GM12873 (cell line): ENCODE results near the gene HLA-B.

ENCODE experiments used
- TF ChIP-seq, protein P1 (sequence below): IDR thresholded peaks from 2 replicates; pipeline ENCODE4 v1.5.1; 2012; ENCODE audit warnings: low read depth, mild to moderate bottlenecking, moderate library complexity, low read length, control low read depth; ENCODE audit not compliant: insufficient read depth; ENCODE audit errors: missing control alignments

HLA-B gene

DNA sequence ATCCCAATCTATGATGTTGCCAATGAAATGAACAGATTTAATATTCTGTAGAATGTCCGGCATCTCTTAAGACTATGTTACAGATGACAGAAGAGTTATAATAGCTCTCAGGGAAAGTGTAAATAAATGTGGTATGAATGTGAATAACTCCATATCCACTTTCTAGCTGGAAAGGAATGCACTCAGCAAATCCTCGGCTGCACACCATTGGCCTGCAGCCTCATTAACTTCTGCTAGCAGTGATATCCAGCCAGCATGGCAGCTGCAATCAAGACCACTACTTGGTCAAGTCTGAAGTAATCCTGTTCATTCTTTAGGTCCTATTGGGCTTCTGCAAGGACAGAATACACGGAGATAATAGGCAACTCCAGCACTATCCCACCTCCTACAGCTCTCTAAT lies 29.1 kb upstream of the HLA-B start:
- TF ChIP-seq, protein P1, sequence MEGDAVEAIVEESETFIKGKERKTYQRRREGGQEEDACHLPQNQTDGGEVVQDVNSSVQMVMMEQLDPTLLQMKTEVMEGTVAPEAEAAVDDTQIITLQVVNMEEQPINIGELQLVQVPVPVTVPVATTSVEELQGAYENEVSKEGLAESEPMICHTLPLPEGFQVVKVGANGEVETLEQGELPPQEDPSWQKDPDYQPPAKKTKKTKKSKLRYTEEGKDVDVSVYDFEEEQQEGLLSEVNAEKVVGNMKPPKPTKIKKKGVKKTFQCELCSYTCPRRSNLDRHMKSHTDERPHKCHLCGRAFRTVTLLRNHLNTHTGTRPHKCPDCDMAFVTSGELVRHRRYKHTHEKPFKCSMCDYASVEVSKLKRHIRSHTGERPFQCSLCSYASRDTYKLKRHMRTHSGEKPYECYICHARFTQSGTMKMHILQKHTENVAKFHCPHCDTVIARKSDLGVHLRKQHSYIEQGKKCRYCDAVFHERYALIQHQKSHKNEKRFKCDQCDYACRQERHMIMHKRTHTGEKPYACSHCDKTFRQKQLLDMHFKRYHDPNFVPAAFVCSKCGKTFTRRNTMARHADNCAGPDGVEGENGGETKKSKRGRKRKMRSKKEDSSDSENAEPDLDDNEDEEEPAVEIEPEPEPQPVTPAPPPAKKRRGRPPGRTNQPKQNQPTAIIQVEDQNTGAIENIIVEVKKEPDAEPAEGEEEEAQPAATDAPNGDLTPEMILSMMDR = no peak

DNA sequence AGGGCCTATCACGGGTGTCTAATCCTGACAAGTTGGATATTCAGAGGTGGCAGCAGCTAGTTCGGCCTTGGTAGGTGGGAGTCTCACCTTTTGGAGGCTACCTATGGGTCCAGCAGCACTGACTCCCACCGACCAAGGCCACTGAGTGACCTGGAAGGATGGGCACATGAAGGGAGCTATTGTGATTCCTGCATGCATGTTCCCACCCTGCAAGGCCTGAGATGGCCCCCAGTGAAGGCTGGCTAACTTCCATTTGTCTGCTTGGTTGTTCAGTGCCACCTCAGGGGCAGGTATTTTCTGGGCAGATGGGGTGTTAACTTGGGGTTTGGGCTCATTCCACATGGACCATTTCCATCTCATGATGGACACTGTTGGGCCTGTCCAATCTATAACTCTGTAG lies 28.1 kb upstream of the HLA-B start:
- TF ChIP-seq, protein P1 = no peak

DNA sequence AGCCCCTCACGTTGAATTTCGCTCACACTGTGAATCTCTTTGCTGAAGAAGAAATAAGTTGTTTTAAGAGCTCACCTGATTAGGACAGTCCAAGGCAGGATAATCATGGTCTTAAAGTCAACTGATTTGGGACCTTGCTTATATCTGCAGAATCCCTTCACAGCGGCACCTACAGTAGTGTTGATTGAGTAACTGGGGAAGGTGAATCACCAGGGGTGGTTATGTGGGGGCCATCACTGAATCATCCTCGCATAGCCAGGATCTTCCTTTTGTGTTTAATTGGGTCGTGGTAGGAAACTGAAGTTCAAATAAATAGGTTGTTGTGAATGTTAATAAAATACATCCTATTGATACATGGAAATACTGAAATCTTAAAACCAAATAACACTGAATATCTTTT lies 26.2 kb upstream of the HLA-B start:
- TF ChIP-seq, protein P1 = no peak

DNA sequence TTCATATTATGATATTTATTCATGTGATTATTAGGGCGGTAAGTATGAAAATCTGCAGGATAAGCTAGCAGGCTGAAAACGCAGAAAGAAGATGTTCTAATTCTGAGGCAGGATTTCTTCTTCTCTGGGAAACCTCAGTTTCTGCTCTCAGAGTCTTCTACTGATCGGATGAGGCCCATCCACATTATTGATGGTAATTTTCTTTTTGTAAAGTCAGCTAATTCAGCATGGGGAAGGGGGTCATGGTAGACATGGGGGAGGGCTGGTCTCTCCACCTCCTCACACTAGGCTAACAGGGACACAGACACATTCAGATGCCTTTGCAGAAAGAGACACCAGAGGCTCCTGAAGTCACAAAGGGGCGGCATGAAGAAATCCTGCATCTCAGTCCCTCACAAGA lies 24.7 kb upstream of the HLA-B start:
- TF ChIP-seq, protein P1 = no peak

DNA sequence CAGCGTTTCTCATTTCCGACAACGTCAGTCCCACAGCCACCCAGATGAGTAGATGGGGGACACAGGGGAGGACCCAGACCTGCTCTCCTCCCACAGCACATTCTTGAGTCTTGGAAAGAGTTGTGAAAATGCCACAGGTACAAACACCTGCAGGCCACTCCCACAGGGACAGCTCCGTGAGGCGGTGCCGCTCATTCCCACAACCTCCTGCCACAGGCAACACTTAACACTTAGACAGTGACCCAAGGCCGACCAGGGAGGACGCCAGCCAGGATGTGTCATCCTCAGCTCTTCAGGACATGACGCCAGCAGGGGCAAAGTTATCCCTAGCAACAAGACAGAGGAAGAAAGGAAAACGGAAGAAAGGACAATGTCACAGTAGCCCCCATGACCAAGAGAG lies 22.9 kb upstream of the HLA-B start:
- TF ChIP-seq, protein P1 = no peak

DNA sequence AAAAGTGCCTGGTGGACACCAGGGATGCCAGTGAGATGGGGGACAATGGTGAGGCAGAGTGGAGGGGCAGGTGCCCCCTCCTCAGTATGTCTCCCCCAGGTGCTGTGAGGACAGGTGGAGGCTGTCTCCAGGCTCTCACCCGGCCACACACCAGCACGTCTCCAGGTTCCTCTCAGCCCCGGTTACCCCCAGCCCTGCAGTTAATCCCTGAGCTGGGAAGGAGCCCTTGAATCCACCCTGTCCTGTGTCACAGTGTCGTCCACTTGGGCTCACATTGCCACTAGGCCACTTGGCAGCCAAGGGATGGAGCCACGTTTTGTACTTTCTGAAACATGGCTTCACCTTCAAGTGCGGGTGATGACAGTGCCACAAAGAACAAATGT lies 21.7 kb upstream of the HLA-B start:
- TF ChIP-seq, protein P1 = no peak

DNA sequence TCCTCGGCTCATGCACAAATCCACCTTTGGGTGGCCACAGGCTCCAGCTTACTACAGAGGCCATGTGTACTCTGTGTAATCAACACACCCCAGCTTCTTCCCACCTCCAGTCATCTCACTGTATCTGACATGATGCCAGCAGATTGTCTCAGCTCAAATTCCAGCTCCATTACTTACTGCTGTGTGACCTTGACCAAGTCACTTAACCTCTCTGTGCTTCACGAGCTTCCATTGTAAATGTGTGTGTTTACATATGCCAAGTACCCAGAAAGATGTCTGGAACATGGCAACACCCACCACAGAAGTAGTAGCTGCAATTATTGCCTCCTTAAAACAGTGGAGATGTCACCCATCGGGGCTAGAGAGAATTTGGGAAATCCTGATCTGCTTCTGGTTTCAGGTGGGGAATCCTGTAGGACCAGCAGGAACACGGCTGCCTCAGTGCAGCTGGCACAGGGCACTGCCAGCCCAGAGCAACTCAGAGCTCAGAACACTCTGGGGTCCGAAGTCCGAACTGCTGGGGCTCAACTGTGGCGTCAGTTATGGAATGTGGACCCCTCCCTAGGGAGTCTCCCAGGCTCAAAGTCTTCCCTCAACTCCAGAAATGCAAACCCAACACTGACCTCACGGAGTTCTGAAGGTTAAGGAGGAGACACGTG lies 21.2 kb upstream of the HLA-B start:
- TF ChIP-seq, protein P1 = no peak

DNA sequence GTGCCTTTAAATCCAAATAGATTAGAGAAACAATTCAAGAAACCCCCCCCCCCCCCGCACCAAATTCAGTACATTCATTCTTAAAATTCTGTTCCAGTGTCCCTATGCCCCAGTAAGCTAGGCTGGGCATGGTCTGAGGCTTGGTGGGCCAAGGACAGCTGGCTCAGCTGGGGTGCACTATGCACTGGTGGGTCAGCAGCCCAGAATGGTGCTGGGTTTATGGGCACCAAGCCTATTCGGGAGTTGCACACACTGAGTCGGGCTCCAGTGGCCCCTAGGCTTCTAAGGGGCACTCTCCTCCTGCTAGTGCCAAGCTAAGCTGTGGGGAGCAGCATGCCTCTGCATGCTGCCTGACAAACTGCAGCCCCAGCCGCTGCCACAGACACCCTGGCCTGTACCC lies 20.1 kb upstream of the HLA-B start:
- TF ChIP-seq, protein P1 = no peak
